ENCODE measurements around the gene PKD2.

The PKD2 gene

GRCh38 chr4:88054229-88054628 lies 46.8 kb downstream of the PKD2 start:
- no peak overlapping the region for H3K27ac ChIP-seq (ENCODE audit: low read depth, low read length)
- H3K4me1 ChIP-seq (ENCODE audit: insufficient read depth, low read length) = no peaks in the 10 kb centered on the region
- H3K9me3 ChIP-seq (ENCODE audit: low read length) = no peaks in the 10 kb centered on the region
- H3K4me3 ChIP-seq (ENCODE audit: low read depth in 1 of 2, low read length in 2 of 2) = no peak overlapping the region
- no peak overlapping the region for H3K9ac ChIP-seq (ENCODE audit: low read length)
- no peaks in the 10 kb centered on the region for H3K27me3 ChIP-seq (ENCODE audit: control insufficient read depth in 1 of 2, insufficient read depth in 2 of 2, low read length in 2 of 2)
- peaks cover 21% of the 10 kb centered on the region for H3K36me3 ChIP-seq (ENCODE audit: insufficient read depth, low read length)

- H3K36me3 ChIP-seq (ENCODE audit: insufficient read depth, low read length) = peaks cover 25% of the 10 kb centered on the region
Measured at GRCh38 chr4:88054901-88055300, 47.5 kb downstream of the PKD2 start.

GRCh38 chr4:88058295-88058694 lies 50.9 kb downstream of the PKD2 start:
- no peaks in the 10 kb centered on the region for H3K27me3 ChIP-seq (ENCODE audit: control insufficient read depth in 1 of 2, insufficient read depth in 2 of 2, low read length in 2 of 2)
- H3K27ac ChIP-seq (ENCODE audit: low read depth, low read length) = no peak overlapping the region
- H3K9me3 ChIP-seq (ENCODE audit: low read length) = no peaks in the 10 kb centered on the region
- no peak overlapping the region for H3K9ac ChIP-seq (ENCODE audit: low read length)
- H3K36me3 ChIP-seq (ENCODE audit: insufficient read depth, low read length) = peaks cover 29% of the 10 kb centered on the region
- no peak overlapping the region for H3K4me3 ChIP-seq (ENCODE audit: low read depth in 1 of 2, low read length in 2 of 2)
- H3K4me1 ChIP-seq (ENCODE audit: insufficient read depth, low read length) = no peaks in the 10 kb centered on the region

More at GRCh38 chr4:88054901-88055300, 47.5 kb downstream of the PKD2 start:
- Histone ChIP-seq H3K9me3 (ENCODE audit: low read length) (no peaks in the 10 kb centered on the region), H3K9ac (ENCODE audit: low read length) (no peak overlapping the region), H3K27ac (ENCODE audit: low read depth, low read length) (no peak overlapping the region), H3K27me3 (ENCODE audit: control insufficient read depth in 1 of 2, insufficient read depth in 2 of 2, low read length in 2 of 2) (no peaks in the 10 kb centered on the region), H3K4me1 (ENCODE audit: insufficient read depth, low read length) (no peaks in the 10 kb centered on the region), H3K4me3 (ENCODE audit: low read depth in 1 of 2, low read length in 2 of 2) (no peak overlapping the region)

GRCh38 chr4:88059766-88060165 lies 52.3 kb downstream of the PKD2 start:
- H3K27me3 ChIP-seq (ENCODE audit: control insufficient read depth in 1 of 2, insufficient read depth in 2 of 2, low read length in 2 of 2) = no peaks in the 10 kb centered on the region
- no peak overlapping the region for H3K27ac ChIP-seq (ENCODE audit: low read depth, low read length)
- peaks cover 35% of the 10 kb centered on the region for H3K36me3 ChIP-seq (ENCODE audit: insufficient read depth, low read length)
- H3K4me1 ChIP-seq (ENCODE audit: insufficient read depth, low read length) = no peaks in the 10 kb centered on the region
- no peak overlapping the region for H3K4me3 ChIP-seq (ENCODE audit: low read depth in 1 of 2, low read length in 2 of 2)
- no peaks in the 10 kb centered on the region for H3K9me3 ChIP-seq (ENCODE audit: low read length)
- no peak overlapping the region for H3K9ac ChIP-seq (ENCODE audit: low read length)

- Histone ChIP-seq H3K27me3 (ENCODE audit: control insufficient read depth in 1 of 2, insufficient read depth in 2 of 2, low read length in 2 of 2) (no peaks in the 10 kb centered on the region), H3K4me1 (ENCODE audit: insufficient read depth, low read length) (no peaks in the 10 kb centered on the region), H3K9ac (ENCODE audit: low read length) (no peak overlapping the region), H3K4me3 (ENCODE audit: low read depth in 1 of 2, low read length in 2 of 2) (no peak overlapping the region), H3K9me3 (ENCODE audit: low read length) (no peaks in the 10 kb centered on the region), H3K36me3 (ENCODE audit: insufficient read depth, low read length) (peaks cover 40% of the 10 kb centered on the region), H3K27ac (ENCODE audit: low read depth, low read length) (no peak overlapping the region)
Measured at GRCh38 chr4:88060431-88060830, 53.0 kb downstream of the PKD2 start.

- Histone ChIP-seq H3K4me1 (ENCODE audit: insufficient read depth, low read length) (no peaks in the 10 kb centered on the region), H3K27me3 (ENCODE audit: control insufficient read depth in 1 of 2, insufficient read depth in 2 of 2, low read length in 2 of 2) (no peaks in the 10 kb centered on the region), H3K27ac (ENCODE audit: low read depth, low read length) (no peak overlapping the region), H3K9me3 (ENCODE audit: low read length) (no peaks in the 10 kb centered on the region), H3K9ac (ENCODE audit: low read length) (no peak overlapping the region), H3K4me3 (ENCODE audit: low read depth in 1 of 2, low read length in 2 of 2) (no peak overlapping the region), H3K36me3 (ENCODE audit: insufficient read depth, low read length) (peaks cover 57% of the 10 kb centered on the region)
Measured at GRCh38 chr4:88062311-88062710, 54.9 kb downstream of the PKD2 start.

- no peaks in the 10 kb centered on the region for H3K4me1 ChIP-seq (ENCODE audit: insufficient read depth, low read length)
- no peak overlapping the region for H3K27ac ChIP-seq (ENCODE audit: low read depth, low read length)
- H3K9ac ChIP-seq (ENCODE audit: low read length) = no peak overlapping the region
- H3K27me3 ChIP-seq (ENCODE audit: control insufficient read depth in 1 of 2, insufficient read depth in 2 of 2, low read length in 2 of 2) = no peaks in the 10 kb centered on the region
- peaks cover 58% of the 10 kb centered on the region for H3K36me3 ChIP-seq (ENCODE audit: insufficient read depth, low read length)
- no peak overlapping the region for H3K4me3 ChIP-seq (ENCODE audit: low read depth in 1 of 2, low read length in 2 of 2)
- no peaks in the 10 kb centered on the region for H3K9me3 ChIP-seq (ENCODE audit: low read length)
Measured at GRCh38 chr4:88062843-88063242, 55.4 kb downstream of the PKD2 start.

- H3K27ac ChIP-seq (ENCODE audit: low read depth, low read length) = no peak overlapping the region
- no peak overlapping the region for H3K9ac ChIP-seq (ENCODE audit: low read length)
- H3K4me1 ChIP-seq (ENCODE audit: insufficient read depth, low read length) = no peaks in the 10 kb centered on the region
- no peaks in the 10 kb centered on the region for H3K27me3 ChIP-seq (ENCODE audit: control insufficient read depth in 1 of 2, insufficient read depth in 2 of 2, low read length in 2 of 2)
- H3K4me3 ChIP-seq (ENCODE audit: low read depth in 1 of 2, low read length in 2 of 2) = no peak overlapping the region
- peaks cover 59% of the 10 kb centered on the region for H3K36me3 ChIP-seq (ENCODE audit: insufficient read depth, low read length)
- H3K9me3 ChIP-seq (ENCODE audit: low read length) = no peaks in the 10 kb centered on the region
Measured at GRCh38 chr4:88063634-88064296, 56.3 kb downstream of the PKD2 start.

- no peak overlapping the region for H3K9ac ChIP-seq (ENCODE audit: low read length)
- no peaks in the 10 kb centered on the region for H3K9me3 ChIP-seq (ENCODE audit: low read length)
Measured at GRCh38 chr4:88064410-88064809, 57.0 kb downstream of the PKD2 start.

GRCh38 chr4:88070031-88070430 lies 62.6 kb downstream of the PKD2 start:
- H3K36me3 ChIP-seq (ENCODE audit: insufficient read depth, low read length) = peaks cover 75% of the 10 kb centered on the region
- no peaks in the 10 kb centered on the region for H3K4me1 ChIP-seq (ENCODE audit: insufficient read depth, low read length)
- no peaks in the 10 kb centered on the region for H3K9me3 ChIP-seq (ENCODE audit: low read length)
- H3K27me3 ChIP-seq (ENCODE audit: control insufficient read depth in 1 of 2, insufficient read depth in 2 of 2, low read length in 2 of 2) = no peaks in the 10 kb centered on the region
- no peak overlapping the region for H3K4me3 ChIP-seq (ENCODE audit: low read depth in 1 of 2, low read length in 2 of 2)
- H3K9ac ChIP-seq (ENCODE audit: low read length) = no peak overlapping the region
- no peak overlapping the region for H3K27ac ChIP-seq (ENCODE audit: low read depth, low read length)

More at GRCh38 chr4:88064410-88064809, 57.0 kb downstream of the PKD2 start:
- no peaks in the 10 kb centered on the region for H3K4me1 ChIP-seq (ENCODE audit: insufficient read depth, low read length)
- H3K27me3 ChIP-seq (ENCODE audit: control insufficient read depth in 1 of 2, insufficient read depth in 2 of 2, low read length in 2 of 2) = no peaks in the 10 kb centered on the region
- H3K36me3 ChIP-seq (ENCODE audit: insufficient read depth, low read length) = peaks cover 61% of the 10 kb centered on the region
- no peak overlapping the region for H3K4me3 ChIP-seq (ENCODE audit: low read depth in 1 of 2, low read length in 2 of 2)
- H3K27ac ChIP-seq (ENCODE audit: low read depth, low read length) = no peak overlapping the region

GRCh38 chr4:88075336-88075735 lies 67.9 kb downstream of the PKD2 start:
- H3K36me3 ChIP-seq (ENCODE audit: insufficient read depth, low read length) = peaks cover 57% of the 10 kb centered on the region
- no peaks in the 10 kb centered on the region for H3K27me3 ChIP-seq (ENCODE audit: control insufficient read depth in 1 of 2, insufficient read depth in 2 of 2, low read length in 2 of 2)
- H3K27ac ChIP-seq (ENCODE audit: low read depth, low read length) = no peak overlapping the region
- no peaks in the 10 kb centered on the region for H3K4me1 ChIP-seq (ENCODE audit: insufficient read depth, low read length)
- no peaks in the 10 kb centered on the region for H3K9me3 ChIP-seq (ENCODE audit: low read length)
- H3K4me3 ChIP-seq (ENCODE audit: low read depth in 1 of 2, low read length in 2 of 2) = no peak overlapping the region
- no peak overlapping the region for H3K9ac ChIP-seq (ENCODE audit: low read length)

GRCh38 chr4:88077911-88078524 lies 70.6 kb downstream of the PKD2 start:
- no peaks in the 10 kb centered on the region for H3K4me1 ChIP-seq (ENCODE audit: insufficient read depth, low read length)
- H3K36me3 ChIP-seq (ENCODE audit: insufficient read depth, low read length) = peaks cover 37% of the 10 kb centered on the region
- H3K4me3 ChIP-seq (ENCODE audit: low read depth in 1 of 2, low read length in 2 of 2) = no peak overlapping the region
- no peaks in the 10 kb centered on the region for H3K9me3 ChIP-seq (ENCODE audit: low read length)
- no peaks in the 10 kb centered on the region for H3K27me3 ChIP-seq (ENCODE audit: control insufficient read depth in 1 of 2, insufficient read depth in 2 of 2, low read length in 2 of 2)
- H3K9ac ChIP-seq (ENCODE audit: low read length) = no peak overlapping the region
- H3K27ac ChIP-seq (ENCODE audit: low read depth, low read length) = no peak overlapping the region
